ENCODE data around the gene SLC25A25. TPM values are rescaled to one million over a fixed set of nuclear protein-coding genes. Genes with fewer than 3 reads are reported as not detected.
A peak's percentile ranks its signal among the peaks of the same experiment; 100 is the strongest.
"Not testable (repeated sequence)": the region's sequence is repeated elsewhere in the genome, so short reads cannot be mapped to it uniquely, and the experiment has no call there.

The SLC25A25 gene
- total RNA-seq = 30.6 TPM

- H3K9me3 ChIP-seq (ENCODE audit: low read depth, low read length) = no peaks in the 10 kb centered on the region
- H3K27me3 ChIP-seq (ENCODE audit: insufficient read depth, low read length) = no peaks in the 10 kb centered on the region
- peak within 1 kb of the TSS; percentile 96 for H3K4me3 ChIP-seq (ENCODE audit: low read length)
- H3K4me1 ChIP-seq (ENCODE audit: insufficient read depth, low read length) = peaks cover 84% of the 10 kb centered on the region
Measured at GRCh38 chr9:128067645-128068385, at the start of gene SLC25A25. TSS of gene SLC25A25 (plus strand) at chr9:128068232. CDS start at chr9:128068320, 88 bp downstream.

DNA sequence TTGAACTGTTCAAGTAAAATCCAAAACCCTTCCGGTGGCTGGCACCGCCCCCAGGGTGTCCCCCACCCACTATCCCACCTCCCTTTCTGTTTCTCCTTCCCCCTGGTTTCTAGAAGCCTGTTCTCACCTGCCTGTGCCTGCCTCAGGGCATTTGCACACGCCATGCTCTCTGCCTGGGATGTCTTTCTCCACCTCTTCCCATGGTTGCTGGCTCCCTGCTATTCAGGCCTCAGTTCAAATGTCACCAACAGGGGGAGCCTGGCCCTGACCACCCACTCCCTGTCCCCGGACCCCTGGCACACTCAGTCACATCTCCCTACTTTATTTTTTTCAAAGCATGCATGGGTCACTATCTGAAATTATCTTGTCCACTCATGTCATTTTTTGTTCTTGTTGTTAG is 47.3 kb upstream of the SLC25A25 start:
- H3K4me1 ChIP-seq (ENCODE audit: insufficient read depth, low read length) = peaks cover 43% of the 10 kb centered on the region
- H3K9me3 ChIP-seq (ENCODE audit: low read depth, low read length) = no peaks in the 10 kb centered on the region
- no peaks in the 10 kb centered on the region for H3K27me3 ChIP-seq (ENCODE audit: insufficient read depth, low read length)
- no peak overlapping the region for H3K4me3 ChIP-seq (ENCODE audit: low read length)

DNA sequence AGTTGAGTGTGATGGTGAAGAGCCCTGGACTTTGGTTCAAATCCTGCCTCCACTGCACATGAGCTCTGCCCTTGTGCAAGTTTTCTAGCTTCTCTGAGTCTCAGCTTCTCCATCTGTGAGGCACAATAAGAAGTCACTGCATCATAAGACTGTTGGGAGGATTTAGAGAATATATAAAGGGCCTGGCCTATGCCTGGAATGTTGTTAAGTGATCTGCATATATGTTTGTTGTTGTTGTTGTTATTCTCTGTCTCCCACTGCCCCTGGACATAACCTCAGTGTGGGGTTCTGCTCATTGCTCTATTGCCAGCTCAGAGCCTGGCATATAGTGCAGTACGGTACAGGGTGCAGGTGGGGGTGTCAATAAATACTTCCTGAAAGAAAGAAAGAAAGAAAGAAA is 46.9 kb upstream of the SLC25A25 start:
- Histone ChIP-seq H3K9me3 (ENCODE audit: low read depth, low read length) (no peaks in the 10 kb centered on the region), H3K27me3 (ENCODE audit: insufficient read depth, low read length) (no peaks in the 10 kb centered on the region), H3K4me3 (ENCODE audit: low read length) (no peak overlapping the region), H3K4me1 (ENCODE audit: insufficient read depth, low read length) (peaks cover 47% of the 10 kb centered on the region)

DNA sequence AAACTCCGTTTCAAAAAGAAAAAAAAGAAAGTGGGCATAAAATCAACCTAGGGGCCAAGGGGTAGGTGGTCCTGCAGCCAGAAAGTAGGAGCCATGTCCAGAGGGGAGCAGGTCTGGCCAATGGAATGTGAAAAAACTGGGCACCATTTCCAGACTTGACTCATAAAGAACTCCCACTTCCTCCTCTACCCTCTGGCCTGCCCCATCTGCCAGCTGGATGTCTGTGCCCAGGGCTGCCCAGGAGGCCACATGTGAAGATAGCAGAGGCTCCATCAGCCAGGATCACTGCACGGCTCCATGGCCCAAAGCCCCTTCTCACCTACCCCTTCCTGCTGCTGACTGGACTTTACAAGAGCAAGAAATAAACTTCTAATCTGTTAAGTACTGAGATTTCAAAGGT is 45.1 kb upstream of the SLC25A25 start:
- H3K9me3 ChIP-seq (ENCODE audit: low read depth, low read length) = no peaks in the 10 kb centered on the region
- H3K4me3 ChIP-seq (ENCODE audit: low read length) = no peak overlapping the region
- no peaks in the 10 kb centered on the region for H3K27me3 ChIP-seq (ENCODE audit: insufficient read depth, low read length)
- peaks cover 65% of the 10 kb centered on the region for H3K4me1 ChIP-seq (ENCODE audit: insufficient read depth, low read length)

GRCh38 chr9:128023671-128024070 is 44.4 kb upstream of the SLC25A25 start:
- H3K4me3 ChIP-seq (ENCODE audit: low read length); H3K27me3 ChIP-seq (ENCODE audit: insufficient read depth, low read length); H3K9me3 ChIP-seq (ENCODE audit: low read depth, low read length): not testable (repeated sequence)
- H3K4me1 ChIP-seq (ENCODE audit: insufficient read depth, low read length) = peaks cover 73% of the 10 kb centered on the region

DNA sequence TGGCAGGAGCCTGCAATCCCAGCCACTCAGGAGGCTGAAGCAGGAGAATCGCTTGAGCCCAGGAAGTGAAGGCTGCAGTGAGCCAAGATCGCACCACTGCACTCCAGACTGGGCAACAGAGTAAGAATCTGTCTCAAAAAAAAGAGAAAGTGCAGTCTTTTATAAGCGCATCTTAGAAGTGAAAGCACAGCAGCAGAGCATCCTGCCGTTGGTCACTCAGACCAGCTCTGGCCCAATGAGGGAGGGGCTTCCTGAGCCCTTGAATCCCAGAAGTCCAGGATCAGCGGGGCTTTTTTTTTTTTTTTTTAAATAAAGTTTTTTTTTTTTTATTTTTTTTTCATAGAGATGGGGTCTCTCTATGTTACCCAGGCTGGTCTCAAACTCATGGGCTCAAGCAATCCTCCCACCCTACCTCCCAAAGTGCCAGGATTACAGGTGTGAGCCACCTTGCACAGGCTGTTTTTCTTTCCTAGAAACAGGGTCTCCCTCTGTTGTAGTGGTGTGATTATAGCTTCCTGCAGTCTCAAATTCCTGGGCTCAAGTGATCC is 43.2 kb upstream of the SLC25A25 start:
- H3K9me3 ChIP-seq (ENCODE audit: low read depth, low read length) = no peaks in the 10 kb centered on the region
- H3K27me3 ChIP-seq (ENCODE audit: insufficient read depth, low read length) = no peaks in the 10 kb centered on the region
- peaks cover 83% of the 10 kb centered on the region for H3K4me1 ChIP-seq (ENCODE audit: insufficient read depth, low read length)
- H3K4me3 ChIP-seq (ENCODE audit: low read length) = no peak overlapping the region

DNA sequence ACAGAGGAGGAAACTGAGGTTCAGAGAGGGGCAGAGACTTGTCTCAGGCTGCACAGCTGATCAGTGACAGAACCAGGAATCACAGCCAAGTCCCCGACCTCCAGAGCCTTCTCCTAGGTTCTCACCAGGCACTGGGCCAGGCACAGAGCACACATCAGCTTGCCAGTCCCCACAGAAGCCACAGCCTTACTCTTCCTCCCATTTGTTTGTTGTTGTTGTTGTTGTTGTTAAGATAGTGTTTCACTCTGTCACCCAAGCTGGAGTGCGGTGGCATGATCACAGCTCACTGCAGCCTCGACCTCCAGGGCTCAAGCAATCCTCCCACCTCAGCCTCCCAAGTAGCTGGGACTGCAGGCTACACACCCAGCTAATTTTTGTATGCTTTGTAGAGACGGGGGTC is 42.3 kb upstream of the SLC25A25 start:
- Histone ChIP-seq H3K27me3 (ENCODE audit: insufficient read depth, low read length) (no peaks in the 10 kb centered on the region), H3K4me1 (ENCODE audit: insufficient read depth, low read length) (peaks cover 92% of the 10 kb centered on the region), H3K4me3 (ENCODE audit: low read length) (no peak overlapping the region), H3K9me3 (ENCODE audit: low read depth, low read length) (no peaks in the 10 kb centered on the region)

- Histone ChIP-seq H3K4me3 (ENCODE audit: low read length) (no peak overlapping the region), H3K9me3 (ENCODE audit: low read depth, low read length) (no peaks in the 10 kb centered on the region), H3K4me1 (ENCODE audit: insufficient read depth, low read length) (peaks cover 98% of the 10 kb centered on the region), H3K27me3 (ENCODE audit: insufficient read depth, low read length) (no peaks in the 10 kb centered on the region)
Measured at GRCh38 chr9:128026255-128026772, 41.7 kb upstream of the SLC25A25 start.

GRCh38 chr9:128026773-128027541 is 41.1 kb upstream of the SLC25A25 start:
- Histone ChIP-seq H3K4me3 (ENCODE audit: low read length) (no peak overlapping the region), H3K4me1 (ENCODE audit: insufficient read depth, low read length) (peaks cover 99% of the 10 kb centered on the region), H3K9me3 (ENCODE audit: low read depth, low read length) (no peaks in the 10 kb centered on the region), H3K27me3 (ENCODE audit: insufficient read depth, low read length) (no peaks in the 10 kb centered on the region)

DNA sequence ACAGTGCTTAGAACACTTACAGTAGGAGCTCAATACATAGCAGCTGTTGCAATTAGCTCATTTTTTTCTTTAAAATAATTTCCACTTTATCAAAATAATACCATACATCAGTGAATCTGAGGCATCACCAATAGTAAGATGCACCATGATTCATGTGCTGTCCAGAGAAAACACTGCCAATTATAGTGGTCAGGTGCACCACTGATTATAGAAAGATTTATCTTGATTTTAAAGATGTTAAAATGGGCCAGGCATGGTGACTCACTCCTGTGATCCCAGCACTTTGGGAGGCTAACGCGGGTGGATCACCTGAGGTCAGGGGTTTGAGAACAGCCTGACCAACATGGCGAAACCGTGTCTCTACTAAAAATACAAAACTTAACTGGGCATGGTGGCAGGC is 40.3 kb upstream of the SLC25A25 start:
- H3K4me1 ChIP-seq (ENCODE audit: insufficient read depth, low read length) = peaks cover 97% of the 10 kb centered on the region
- H3K27me3 ChIP-seq (ENCODE audit: insufficient read depth, low read length) = no peaks in the 10 kb centered on the region
- H3K9me3 ChIP-seq (ENCODE audit: low read depth, low read length) = no peaks in the 10 kb centered on the region
- H3K4me3 ChIP-seq (ENCODE audit: low read length) = no peak overlapping the region

DNA sequence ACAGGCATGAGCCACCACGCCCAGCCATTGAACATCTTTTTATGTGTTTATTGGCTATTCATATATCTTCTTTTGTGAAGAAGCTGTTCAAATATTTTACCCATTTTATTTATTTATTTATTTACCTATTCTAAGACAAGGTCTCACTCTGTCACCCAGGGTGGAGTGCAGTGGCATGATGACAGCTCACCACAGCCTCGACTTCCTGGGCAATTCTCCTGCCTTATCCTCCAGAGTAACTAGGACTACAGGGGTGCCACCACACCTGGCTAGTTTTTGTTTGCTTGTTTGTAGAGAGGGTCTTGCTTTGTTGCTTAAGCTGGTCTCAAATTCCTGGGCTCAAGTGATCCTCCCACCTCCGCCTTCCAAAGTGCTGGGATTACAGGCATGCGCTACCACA is 34.4 kb upstream of the SLC25A25 start:
- no peaks in the 10 kb centered on the region for H3K27me3 ChIP-seq (ENCODE audit: insufficient read depth, low read length)
- peaks cover 64% of the 10 kb centered on the region for H3K4me1 ChIP-seq (ENCODE audit: insufficient read depth, low read length)
- H3K4me3 ChIP-seq (ENCODE audit: low read length) = no peak overlapping the region
- no peaks in the 10 kb centered on the region for H3K9me3 ChIP-seq (ENCODE audit: low read depth, low read length)

DNA sequence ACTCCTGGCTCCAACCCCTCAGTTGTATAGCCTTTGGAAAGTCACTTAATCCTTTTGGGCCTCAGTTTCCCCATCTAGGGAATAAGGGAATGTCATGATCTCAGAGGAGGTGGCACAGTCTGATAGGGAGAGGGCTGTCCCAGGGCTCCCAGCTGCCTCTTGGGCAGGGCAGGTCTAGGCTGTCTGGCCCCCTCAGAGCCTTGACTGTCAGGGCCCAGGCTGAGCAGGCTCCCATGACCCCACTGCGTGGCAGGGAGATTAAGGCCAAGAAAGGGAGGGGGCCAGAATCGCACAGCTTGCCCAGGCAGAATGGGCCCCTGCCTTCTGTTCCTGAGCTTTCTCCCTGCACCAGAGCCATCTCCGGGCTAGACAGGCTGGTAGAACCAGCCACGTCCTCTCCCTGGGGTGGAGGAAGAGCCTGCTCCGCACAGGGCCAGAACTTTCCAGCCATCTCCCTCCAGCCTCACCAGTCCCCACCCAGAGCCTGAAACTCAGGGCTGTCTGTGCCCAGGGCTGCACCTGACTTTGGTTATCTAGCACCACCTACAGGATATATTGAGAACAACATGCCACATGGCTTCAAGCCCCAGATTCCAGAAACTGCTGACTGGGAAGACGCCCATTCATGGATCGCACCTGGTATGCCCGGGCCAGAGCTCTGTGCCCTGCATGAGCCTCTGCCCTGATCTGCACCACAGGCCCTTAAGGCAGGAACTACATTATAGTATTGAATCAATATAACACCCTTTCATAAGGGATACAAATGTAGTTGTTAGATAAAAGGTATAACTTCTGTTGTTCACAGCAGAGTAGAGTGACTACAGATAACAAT is 33.0 kb upstream of the SLC25A25 start:
- no peak overlapping the region for H3K4me3 ChIP-seq (ENCODE audit: low read length)
- H3K4me1 ChIP-seq (ENCODE audit: insufficient read depth, low read length) = peaks cover 50% of the 10 kb centered on the region
- H3K27me3 ChIP-seq (ENCODE audit: insufficient read depth, low read length) = no peaks in the 10 kb centered on the region
- H3K9me3 ChIP-seq (ENCODE audit: low read depth, low read length) = no peaks in the 10 kb centered on the region

DNA sequence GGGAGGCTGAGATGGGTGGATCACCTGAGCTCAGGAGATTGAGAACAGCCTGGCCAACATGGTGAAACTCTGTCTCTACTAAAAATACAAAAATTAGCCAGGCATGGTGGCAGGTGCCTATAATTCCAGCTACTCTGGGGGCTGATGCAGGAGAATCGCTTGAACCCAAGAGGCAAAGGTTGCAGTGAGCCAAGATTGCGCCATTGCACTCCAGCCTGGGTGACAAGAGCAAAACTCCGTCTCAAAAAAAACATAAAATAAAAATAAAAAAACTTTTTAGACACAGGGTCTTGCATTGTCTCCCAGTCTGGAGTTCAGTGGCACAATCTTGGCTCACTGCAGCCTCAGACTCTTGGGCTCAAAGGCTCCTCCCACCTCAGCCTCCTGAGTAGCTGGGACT is 31.5 kb upstream of the SLC25A25 start:
- not testable (repeated sequence) for H3K27me3 ChIP-seq (ENCODE audit: insufficient read depth, low read length); H3K9me3 ChIP-seq (ENCODE audit: low read depth, low read length); H3K4me3 ChIP-seq (ENCODE audit: low read length)
- peaks cover 35% of the 10 kb centered on the region for H3K4me1 ChIP-seq (ENCODE audit: insufficient read depth, low read length)

GRCh38 chr9:128040783-128041182 is 27.2 kb upstream of the SLC25A25 start:
- not testable (repeated sequence) for H3K27me3 ChIP-seq (ENCODE audit: insufficient read depth, low read length); H3K9me3 ChIP-seq (ENCODE audit: low read depth, low read length); H3K4me1 ChIP-seq (ENCODE audit: insufficient read depth, low read length); H3K4me3 ChIP-seq (ENCODE audit: low read length)

DNA sequence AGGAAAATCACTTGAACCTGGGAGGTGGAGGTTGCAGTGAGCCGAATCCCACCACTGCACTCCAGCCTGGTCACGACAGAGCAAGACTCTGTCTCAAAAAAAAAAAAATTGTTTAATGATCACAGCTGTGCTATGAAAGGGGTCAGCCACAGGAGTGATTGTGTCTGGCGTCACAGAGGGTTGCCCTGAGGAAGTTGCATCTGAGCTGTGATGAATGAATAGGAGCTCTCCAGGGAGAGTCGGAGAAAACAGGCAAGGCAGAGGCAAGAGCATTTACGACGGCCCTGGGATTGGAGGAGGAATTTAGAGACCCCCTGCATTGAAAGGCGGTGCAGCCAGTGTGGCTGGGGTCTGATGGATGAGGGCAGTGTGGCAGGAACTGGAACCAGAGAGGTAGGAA is 26.0 kb upstream of the SLC25A25 start:
- H3K27me3 ChIP-seq (ENCODE audit: insufficient read depth, low read length) = no peaks in the 10 kb centered on the region
- no peak overlapping the region for H3K4me3 ChIP-seq (ENCODE audit: low read length)

More for the DNA sequence above, 26.0 kb upstream of the SLC25A25 start:
- H3K9me3 ChIP-seq (ENCODE audit: low read depth, low read length) = no peaks in the 10 kb centered on the region
- H3K4me1 ChIP-seq (ENCODE audit: insufficient read depth, low read length) = no peaks in the 10 kb centered on the region
